Measurements from ENCODE around the gene SPAG16. TPM values are rescaled to one million over a fixed set of nuclear protein-coding genes. Genes with fewer than 3 reads are reported as not detected.

The SPAG16 gene
- polyA plus RNA-seq, 1 donor = 53.7 TPM

GRCh38 chr2:213609570-213610170 lies 325.4 kb downstream of the SPAG16 start:
- WGBS (ENCODE audit: insufficient coverage, low lambda C conversion rate) = no CpG with 5 or more reads among the region's 1 CpG
- Histone ChIP-seq H3K27ac (ENCODE audit: low read length) (no peak overlapping the region), H3K9me3 (ENCODE audit: control insufficient read depth, low read depth, low read length) (no peaks in the 10 kb centered on the region), H3K27me3 (ENCODE audit: control insufficient read depth, insufficient read depth, low read length) (no peaks in the 10 kb centered on the region), H3K4me3 (ENCODE audit: low read length) (no peak overlapping the region), H3K4me1 (ENCODE audit: control insufficient read depth, insufficient read depth, low read length) (no peaks in the 10 kb centered on the region), H3K36me3 (ENCODE audit: control insufficient read depth, insufficient read depth, low read length) (no peaks in the 10 kb centered on the region)
- no peak for DNase-seq

GRCh38 chr2:213627054-213627710 lies 342.9 kb downstream of the SPAG16 start:
- DNase-seq = peak; percentile 38 to 74
- peaks cover 3% of the 10 kb centered on the region for H3K9me3 ChIP-seq (ENCODE audit: control insufficient read depth, low read depth, low read length)
- no peak overlapping the region for H3K4me3 ChIP-seq (ENCODE audit: low read length)
- WGBS (ENCODE audit: insufficient coverage, low lambda C conversion rate) = 86% methylated on average over 1 of the region's 5 CpGs
- H3K27ac ChIP-seq (ENCODE audit: low read length) = no peak overlapping the region
- H3K36me3 ChIP-seq (ENCODE audit: control insufficient read depth, insufficient read depth, low read length) = no peaks in the 10 kb centered on the region
- H3K4me1 ChIP-seq (ENCODE audit: control insufficient read depth, insufficient read depth, low read length) = peaks cover 10% of the 10 kb centered on the region
- H3K27me3 ChIP-seq (ENCODE audit: control insufficient read depth, insufficient read depth, low read length) = no peaks in the 10 kb centered on the region

- DNase-seq = peak in 1 of 2 donors; percentile 10
- H3K4me1 ChIP-seq (ENCODE audit: control insufficient read depth, insufficient read depth, low read length) = peaks cover 10% of the 10 kb centered on the region
- H3K9me3 ChIP-seq (ENCODE audit: control insufficient read depth, low read depth, low read length) = peaks cover 5% of the 10 kb centered on the region
- WGBS (ENCODE audit: insufficient coverage, low lambda C conversion rate) = no CpG with 5 or more reads among the region's 2 CpGs
- H3K27ac ChIP-seq (ENCODE audit: low read length) = no peak overlapping the region
- H3K36me3 ChIP-seq (ENCODE audit: control insufficient read depth, insufficient read depth, low read length) = no peaks in the 10 kb centered on the region
- H3K27me3 ChIP-seq (ENCODE audit: control insufficient read depth, insufficient read depth, low read length) = no peaks in the 10 kb centered on the region
- no peak overlapping the region for H3K4me3 ChIP-seq (ENCODE audit: low read length)
These were observed 343.7 kb downstream of the SPAG16 start for GRCh38 chr2:213627835-213628460.

GRCh38 chr2:213640738-213641425 lies 356.6 kb downstream of the SPAG16 start:
- WGBS (ENCODE audit: insufficient coverage, low lambda C conversion rate) = no CpG with 5 or more reads among the region's 3 CpGs
- H3K27me3 ChIP-seq (ENCODE audit: control insufficient read depth, insufficient read depth, low read length) = no peaks in the 10 kb centered on the region
- H3K9me3 ChIP-seq (ENCODE audit: control insufficient read depth, low read depth, low read length) = no peaks in the 10 kb centered on the region
- no peak overlapping the region for H3K4me3 ChIP-seq (ENCODE audit: low read length)
- H3K27ac ChIP-seq (ENCODE audit: low read length) = no peak overlapping the region
- H3K36me3 ChIP-seq (ENCODE audit: control insufficient read depth, insufficient read depth, low read length) = no peaks in the 10 kb centered on the region
- no peak for DNase-seq
- no peaks in the 10 kb centered on the region for H3K4me1 ChIP-seq (ENCODE audit: control insufficient read depth, insufficient read depth, low read length)

GRCh38 chr2:213644926-213645325 lies 360.7 kb downstream of the SPAG16 start:
- WGBS (ENCODE audit: insufficient coverage, low lambda C conversion rate) = no CpG with 5 or more reads among the region's 4 CpGs
- no peaks in the 10 kb centered on the region for H3K9me3 ChIP-seq (ENCODE audit: control insufficient read depth, low read depth, low read length)
- no peak for DNase-seq

GRCh38 chr2:213649176-213649575 lies 364.9 kb downstream of the SPAG16 start:
- no peak for DNase-seq

More at GRCh38 chr2:213644926-213645325, 360.7 kb downstream of the SPAG16 start:
- no peaks in the 10 kb centered on the region for H3K4me1 ChIP-seq (ENCODE audit: control insufficient read depth, insufficient read depth, low read length)
- no peaks in the 10 kb centered on the region for H3K36me3 ChIP-seq (ENCODE audit: control insufficient read depth, insufficient read depth, low read length)
- H3K27me3 ChIP-seq (ENCODE audit: control insufficient read depth, insufficient read depth, low read length) = no peaks in the 10 kb centered on the region
- H3K27ac ChIP-seq (ENCODE audit: low read length) = no peak overlapping the region
- no peak overlapping the region for H3K4me3 ChIP-seq (ENCODE audit: low read length)

GRCh38 chr2:213664817-213665216 lies 380.6 kb downstream of the SPAG16 start:
- no peaks in the 10 kb centered on the region for H3K27me3 ChIP-seq (ENCODE audit: control insufficient read depth, insufficient read depth, low read length)
- H3K36me3 ChIP-seq (ENCODE audit: control insufficient read depth, insufficient read depth, low read length) = no peaks in the 10 kb centered on the region
- peak; percentile 41 to 75 for DNase-seq
- no peak overlapping the region for H3K4me3 ChIP-seq (ENCODE audit: low read length)
- peak overlapping the region; percentile 79 for H3K27ac ChIP-seq (ENCODE audit: low read length)
- H3K4me1 ChIP-seq (ENCODE audit: control insufficient read depth, insufficient read depth, low read length) = peaks cover 19% of the 10 kb centered on the region
- peaks cover 39% of the 10 kb centered on the region for H3K9me3 ChIP-seq (ENCODE audit: control insufficient read depth, low read depth, low read length)

More at GRCh38 chr2:213649176-213649575, 364.9 kb downstream of the SPAG16 start:
- Histone ChIP-seq H3K9me3 (ENCODE audit: control insufficient read depth, low read depth, low read length) (no peaks in the 10 kb centered on the region), H3K4me1 (ENCODE audit: control insufficient read depth, insufficient read depth, low read length) (no peaks in the 10 kb centered on the region), H3K36me3 (ENCODE audit: control insufficient read depth, insufficient read depth, low read length) (no peaks in the 10 kb centered on the region), H3K27me3 (ENCODE audit: control insufficient read depth, insufficient read depth, low read length) (no peaks in the 10 kb centered on the region), H3K27ac (ENCODE audit: low read length) (no peak overlapping the region), H3K4me3 (ENCODE audit: low read length) (no peak overlapping the region)
- no CpG with 5 or more reads among the region's 2 CpGs for WGBS (ENCODE audit: insufficient coverage, low lambda C conversion rate)

GRCh38 chr2:213669657-213670056 lies 385.4 kb downstream of the SPAG16 start:
- 100% methylated on average over 1 of the region's 4 CpGs for whole genome bisulfite sequencing (ENCODE audit: insufficient coverage, low lambda C conversion rate)
- H3K36me3 ChIP-seq (ENCODE audit: control insufficient read depth, insufficient read depth, low read length) = no peaks in the 10 kb centered on the region
- no peak for DNase-seq
- no peak overlapping the region for H3K27ac ChIP-seq (ENCODE audit: low read length)
- no peaks in the 10 kb centered on the region for H3K27me3 ChIP-seq (ENCODE audit: control insufficient read depth, insufficient read depth, low read length)
- H3K9me3 ChIP-seq (ENCODE audit: control insufficient read depth, low read depth, low read length) = peaks cover 28% of the 10 kb centered on the region
- peaks cover 9% of the 10 kb centered on the region for H3K4me1 ChIP-seq (ENCODE audit: control insufficient read depth, insufficient read depth, low read length)
- no peak overlapping the region for H3K4me3 ChIP-seq (ENCODE audit: low read length)

GRCh38 chr2:213678437-213679218 lies 394.4 kb downstream of the SPAG16 start:
- Histone ChIP-seq H3K4me3 (ENCODE audit: low read length) (no peak overlapping the region), H3K4me1 (ENCODE audit: control insufficient read depth, insufficient read depth, low read length) (no peaks in the 10 kb centered on the region), H3K27me3 (ENCODE audit: control insufficient read depth, insufficient read depth, low read length) (no peaks in the 10 kb centered on the region), H3K9me3 (ENCODE audit: control insufficient read depth, low read depth, low read length) (peaks cover 3% of the 10 kb centered on the region), H3K36me3 (ENCODE audit: control insufficient read depth, insufficient read depth, low read length) (no peaks in the 10 kb centered on the region), H3K27ac (ENCODE audit: low read length) (no peak overlapping the region)
- no peak for DNase-seq
- WGBS (ENCODE audit: insufficient coverage, low lambda C conversion rate) = 94% methylated on average over 2 of the region's 6 CpGs

- DNase-seq = no peak
- no peaks in the 10 kb centered on the region for H3K27me3 ChIP-seq (ENCODE audit: control insufficient read depth, insufficient read depth, low read length)
- no peaks in the 10 kb centered on the region for H3K36me3 ChIP-seq (ENCODE audit: control insufficient read depth, insufficient read depth, low read length)
- peaks cover 3% of the 10 kb centered on the region for H3K9me3 ChIP-seq (ENCODE audit: control insufficient read depth, low read depth, low read length)
- WGBS (ENCODE audit: insufficient coverage, low lambda C conversion rate) = no CpG with 5 or more reads among the region's 1 CpG
- H3K4me3 ChIP-seq (ENCODE audit: low read length) = no peak overlapping the region
- H3K27ac ChIP-seq (ENCODE audit: low read length) = no peak overlapping the region
- peaks cover 2% of the 10 kb centered on the region for H3K4me1 ChIP-seq (ENCODE audit: control insufficient read depth, insufficient read depth, low read length)
These were observed 395.6 kb downstream of the SPAG16 start for GRCh38 chr2:213679894-213680293.

All from large intestine (tissue), 3 donors.